Gastrocnemius medialis (tissue), 4 donors: ENCODE results near the gene B3GALT5.
"Not testable (repeated sequence)": the region's sequence is repeated elsewhere in the genome, so short reads cannot be mapped to it uniquely, and the experiment has no call there.

Experiments
- CTCF ChIP-seq, 5 experiments: fragments of 450-650 bp in 3 of 5; fragments of 200-600 bp in 2 of 5; sonication (generic) in 2 of 5; IDR thresholded peaks in 4 of 5; conservative IDR thresholded peaks in 1 of 5; 1 replicate in 4 of 5; 2 replicates in 1 of 5; pipeline ENCODE4 v1.5.1; 2016 to 2019; ENCODE audit warnings: antibody characterized with exemption in 5 of 5, mild to moderate bottlenecking in 3 of 5, moderate library complexity in 3 of 5
- POLR2A ChIP-seq, 2 donors: fragments of 450-650 bp; IDR thresholded peaks; one replicate each; pipeline ENCODE4 v1.6.1; 2017; ENCODE audit warnings: antibody characterized with exemption in 2 of 2, mild to moderate bottlenecking in 2 of 2, moderate library complexity in 2 of 2

- TF ChIP-seq CTCF (IDR thresholded peaks at IDR 0.05 in 4 of 5, conservative IDR thresholded peaks at IDR 0.05 in 1 of 5); POLR2A (IDR thresholded peaks at IDR 0.05): not testable (repeated sequence)
Measured at GRCh38 chr21:39689860-39690259, 77.1 kb downstream of the B3GALT5 start.
